Heart right ventricle (tissue), 16 donors: ENCODE measurements around the gene PERM1. TPM values are rescaled to one million over a fixed set of nuclear protein-coding genes. Genes with fewer than 3 reads are reported as not detected.
A peak's percentile ranks its signal among the peaks of the same experiment; 100 is the strongest.
"Not testable (repeated sequence)": the region's sequence is repeated elsewhere in the genome, so short reads cannot be mapped to it uniquely, and the experiment has no call there.

Experiments used
- ATAC-seq, 8 donors: fragments of 200-7000 bp; cut with Tn5 transposase; one replicate each; pipeline ENCODE4 v1.9.1; 2020; ENCODE audit warnings: mild to moderate bottlenecking in 8 of 8, moderate library complexity in 8 of 8, moderate number of reproducible peaks in 1 of 8
- DNase-seq, 2 donors: peaks; one replicate each; pipeline ENCODE4 v3.0.0-alpha.2; 2020
- H3K27ac ChIP-seq, 10 donors: fragments of 200-600 bp; sonication (generic) in 2 of 10; one replicate each; pipeline versions ENCODE4 v1.5.0 to v1.8.0; 2020 to 2022; ENCODE audit warnings: mild to moderate bottlenecking in 3 of 10
- H3K27me3 ChIP-seq, 7 donors: fragments of 200-600 bp; one replicate each; pipeline ENCODE4 v1.8.0; 2021 to 2022; ENCODE audit warnings: mild to moderate bottlenecking in 2 of 7
- H3K36me3 ChIP-seq, 9 donors: fragments of 200-600 bp; sonication (generic) in 1 of 9; one replicate each; pipeline versions ENCODE4 v1.5.0 to v1.8.0; 2020 to 2022; ENCODE audit warnings: mild to moderate bottlenecking in 2 of 9
- H3K4me1 ChIP-seq, 9 donors: fragments of 200-600 bp; sonication (generic) in 1 of 9; one replicate each; pipeline versions ENCODE4 v1.5.0 to v1.8.0; 2020 to 2022; ENCODE audit warnings: mild to moderate bottlenecking in 4 of 9
- H3K4me3 ChIP-seq, 10 donors: fragments of 200-600 bp; sonication (generic) in 2 of 10; one replicate each; pipeline versions ENCODE4 v1.5.0 to v1.8.0; 2020 to 2022; ENCODE audit warnings: mild to moderate bottlenecking in 7 of 10, moderate library complexity in 2 of 10
- H3K9me3 ChIP-seq, 11 donors: fragments of 200-600 bp in 10 of 11; sonication (generic) in 2 of 11; one replicate each; pipeline versions ENCODE4 v1.5.0 to v1.8.0; 2013 to 2022; ENCODE audit warnings: mild to moderate bottlenecking in 2 of 11, control low read depth in 1 of 11, moderate library complexity in 1 of 11
- WGBS, 2 donors: extraction: QIAGEN DNeasy Blood & Tissue Kit; methylation state at CpG; one replicate each; pipeline ENCODE4 v1.1.7; 2013; ENCODE audit warnings: inconsistent platforms in 1 of 2; 5-methylcytosine and 5-hydroxymethylcytosine counted together
- intact Hi-C, 10 donors: fragments of 100-400 bp; cut with DNase I; formaldehyde crosslinking; loops; one replicate each; pipeline versions ENCODE4 v1.11.1 to v1.14.2; 2022
- polyA plus RNA-seq, 2 donors: library from polyadenylated mRNA; stranded (reverse); fragments of 200-250 nt; gene quantifications; one replicate each; pipeline ENCODE4 v1.2.3, GENCODE V29; 2013
- total RNA-seq, 10 donors: library from RNA; stranded (reverse); fragmentation: NEBNext Ultra II Directional in 3 of 10; extraction: Animal tissue kit (Norgen Biotek cat#: 25700) in 3 of 10; gene quantifications; one replicate each; pipeline versions ENCODE4 v1.2.1 to v1.2.4, GENCODE V29; 2021 to 2023
- TF ChIP-seq, protein P1 (sequence below), 9 donors: fragments of 200-600 bp; sonication (generic) in 2 of 9; IDR thresholded peaks; one replicate each; pipeline versions ENCODE4 v1.5.0 to v1.8.0; 2021 to 2022; ENCODE audit warnings: antibody characterized with exemption in 9 of 9, mild to moderate bottlenecking in 5 of 9, moderate library complexity in 1 of 9
- donor health status: Arrhythmogenic right ventricular cardiomyopathy.
- donor health status: ischemic (EF 13 %, LVEDD 7.1; RV severe dilation, severe dysfunction).
- donor health status: healthy with polysubstance abuse.
- donor health status: DM: no; HTN: yes; CAD: no.
- donor health status: DM: no; HTN: no; CAD: no.
- donor health status: ischemic (EF 25% LVEDD 6.9; RV normal size, moderate dysfunction).
- donor health status: ischemic (EF 25% LVEDD 5.7; RV mildly dilated, moderate dysfunction).
- donor health status: healthy.
- donor health status: DM: yes; HTN: yes; CAD: no.
- donor health status: Ischemic cardiomyopathy.
- donor health status: ischemic (EF 35%, LVEDD 5.7; RV mildly dilated, moderate dysfunction).
- donor health status: nonischemic (EF 11% LVEDD 7.7; RV severe dilation, severe dysfunction).
- donor health status: DM: yes; HTN: yes; CAD: no.
- donor health status: PGD.
- donor health status: ischemic (EF 29% LVEDD 5.4; RV normal size, mild dysfunction).
- donor health status: nonischemic (EF 23%, LVEDD 6.1; RV moderate dilation, normal function).

PERM1 gene
- total and polyA plus RNA-seq, 12 donors = 55.1 to 513 (median 122) TPM

DNA sequence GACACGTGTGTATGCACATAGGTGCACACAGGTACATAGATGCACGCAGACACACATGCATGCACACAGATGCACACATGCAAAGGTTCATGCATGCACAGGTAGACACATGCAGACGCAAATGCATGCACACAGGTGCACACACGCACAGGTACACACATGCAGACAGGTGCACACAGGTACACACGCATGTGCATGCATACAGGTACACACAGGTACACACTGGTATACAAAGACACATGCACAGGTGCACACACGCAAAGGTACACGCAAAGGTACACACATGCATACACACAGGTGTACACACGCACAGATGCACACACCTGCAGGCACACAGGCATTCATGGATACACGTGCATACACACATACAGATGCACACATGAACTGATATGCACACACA is 31.6 kb downstream of the PERM1 start:
- no peak overlapping the region for H3K27ac ChIP-seq
- intact Hi-C loops = loop anchor here in 2 of 10 donors (10.0 kb wide), 1 partner anchor 45 kb away; no protein-coding TSS in a partner anchor

DNA sequence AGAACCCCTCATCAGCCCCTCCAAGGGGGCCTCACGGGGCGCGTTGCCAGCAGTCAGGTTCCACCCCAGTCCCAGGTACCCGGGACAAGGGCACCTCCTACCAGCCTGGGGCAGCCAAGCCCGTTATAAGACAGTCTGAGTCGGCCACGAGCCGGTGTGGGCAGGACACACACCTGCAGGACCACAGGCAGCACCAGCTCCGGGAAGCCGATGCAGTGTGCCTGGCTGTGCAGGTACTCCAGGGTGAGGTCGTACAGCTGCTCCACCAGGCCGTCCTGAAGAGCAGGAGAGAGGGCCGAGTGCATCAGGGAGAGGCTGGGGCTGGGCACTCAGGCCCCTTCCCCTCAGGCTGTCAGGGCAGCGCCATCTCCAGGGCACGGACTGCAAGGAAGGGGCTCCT is 33.9 kb downstream of the PERM1 start:
- no peaks in the 10 kb centered on the region for H3K9me3 ChIP-seq
- peaks cover 2 to 9% (median 5%) of the 10 kb centered on the region in 7 donors for H3K27me3 ChIP-seq
- TF ChIP-seq, protein P1, sequence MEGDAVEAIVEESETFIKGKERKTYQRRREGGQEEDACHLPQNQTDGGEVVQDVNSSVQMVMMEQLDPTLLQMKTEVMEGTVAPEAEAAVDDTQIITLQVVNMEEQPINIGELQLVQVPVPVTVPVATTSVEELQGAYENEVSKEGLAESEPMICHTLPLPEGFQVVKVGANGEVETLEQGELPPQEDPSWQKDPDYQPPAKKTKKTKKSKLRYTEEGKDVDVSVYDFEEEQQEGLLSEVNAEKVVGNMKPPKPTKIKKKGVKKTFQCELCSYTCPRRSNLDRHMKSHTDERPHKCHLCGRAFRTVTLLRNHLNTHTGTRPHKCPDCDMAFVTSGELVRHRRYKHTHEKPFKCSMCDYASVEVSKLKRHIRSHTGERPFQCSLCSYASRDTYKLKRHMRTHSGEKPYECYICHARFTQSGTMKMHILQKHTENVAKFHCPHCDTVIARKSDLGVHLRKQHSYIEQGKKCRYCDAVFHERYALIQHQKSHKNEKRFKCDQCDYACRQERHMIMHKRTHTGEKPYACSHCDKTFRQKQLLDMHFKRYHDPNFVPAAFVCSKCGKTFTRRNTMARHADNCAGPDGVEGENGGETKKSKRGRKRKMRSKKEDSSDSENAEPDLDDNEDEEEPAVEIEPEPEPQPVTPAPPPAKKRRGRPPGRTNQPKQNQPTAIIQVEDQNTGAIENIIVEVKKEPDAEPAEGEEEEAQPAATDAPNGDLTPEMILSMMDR (IDR thresholded peaks at IDR 0.05) = no peak
- DNase-seq (no peak), ATAC-seq (no peak)
- 86 to 95% methylated on average over 15 of the region's 15 CpGs for WGBS, 2 donors
- intact Hi-C loops = no loop called here
- H3K4me3 ChIP-seq = no peak overlapping the region
- H3K36me3 ChIP-seq = peaks cover 0 to 87% (median 60%) of the 10 kb centered on the region in 9 donors
- no peak overlapping the region for H3K27ac ChIP-seq
- H3K4me1 ChIP-seq = peaks cover 0 to 20% (median 8%) of the 10 kb centered on the region in 9 donors

More for the DNA sequence above, 31.6 kb downstream of the PERM1 start:
- H3K36me3 ChIP-seq = peaks cover 0 to 100% (median 65%) of the 10 kb centered on the region in 9 donors
- ATAC-seq (no peak), DNase-seq (no peak)
- no peaks in the 10 kb centered on the region for H3K27me3 ChIP-seq
- TF ChIP-seq, protein P1 (IDR thresholded peaks at IDR 0.05) = no peak
- H3K4me1 ChIP-seq = no peaks in the 10 kb centered on the region
- 85 to 95% methylated on average over 9 of the region's 9 CpGs for whole genome bisulfite sequencing, 2 donors
- H3K9me3 ChIP-seq = no peaks in the 10 kb centered on the region
- no peak overlapping the region for H3K4me3 ChIP-seq

DNA sequence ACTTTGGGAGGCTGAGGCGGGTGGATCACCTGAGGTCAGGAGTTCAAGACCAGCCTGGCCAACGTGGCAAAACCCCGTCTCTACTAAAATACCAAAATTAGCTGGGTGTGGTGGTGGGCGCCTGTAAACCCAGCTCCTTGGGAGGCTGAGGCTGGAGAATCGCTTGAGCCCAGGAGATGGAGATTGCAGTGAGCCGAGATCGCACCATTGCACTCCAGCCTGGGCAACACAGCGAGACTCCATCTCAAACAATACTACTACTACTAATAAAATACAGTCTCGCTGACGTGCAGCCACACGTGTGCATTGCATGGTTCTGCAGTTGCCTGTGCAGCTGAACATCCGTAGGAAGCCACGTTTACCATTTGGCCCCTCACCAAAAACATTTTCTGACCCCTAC is 35.1 kb downstream of the PERM1 start:
- DNase-seq, H3K4me3 ChIP-seq, H3K27ac ChIP-seq, H3K9me3 ChIP-seq, intact Hi-C loops, ATAC-seq: not testable (repeated sequence)
- peaks cover 0 to 76% (median 49%) of the 10 kb centered on the region in 9 donors for H3K36me3 ChIP-seq
- peaks cover 10 to 20% (median 17%) of the 10 kb centered on the region in 7 donors for H3K27me3 ChIP-seq
- H3K4me1 ChIP-seq = peaks cover 3 to 29% (median 17%) of the 10 kb centered on the region in 9 donors
- WGBS, 2 donors = 94 to 95% methylated on average over 13 of the region's 13 CpGs

DNA sequence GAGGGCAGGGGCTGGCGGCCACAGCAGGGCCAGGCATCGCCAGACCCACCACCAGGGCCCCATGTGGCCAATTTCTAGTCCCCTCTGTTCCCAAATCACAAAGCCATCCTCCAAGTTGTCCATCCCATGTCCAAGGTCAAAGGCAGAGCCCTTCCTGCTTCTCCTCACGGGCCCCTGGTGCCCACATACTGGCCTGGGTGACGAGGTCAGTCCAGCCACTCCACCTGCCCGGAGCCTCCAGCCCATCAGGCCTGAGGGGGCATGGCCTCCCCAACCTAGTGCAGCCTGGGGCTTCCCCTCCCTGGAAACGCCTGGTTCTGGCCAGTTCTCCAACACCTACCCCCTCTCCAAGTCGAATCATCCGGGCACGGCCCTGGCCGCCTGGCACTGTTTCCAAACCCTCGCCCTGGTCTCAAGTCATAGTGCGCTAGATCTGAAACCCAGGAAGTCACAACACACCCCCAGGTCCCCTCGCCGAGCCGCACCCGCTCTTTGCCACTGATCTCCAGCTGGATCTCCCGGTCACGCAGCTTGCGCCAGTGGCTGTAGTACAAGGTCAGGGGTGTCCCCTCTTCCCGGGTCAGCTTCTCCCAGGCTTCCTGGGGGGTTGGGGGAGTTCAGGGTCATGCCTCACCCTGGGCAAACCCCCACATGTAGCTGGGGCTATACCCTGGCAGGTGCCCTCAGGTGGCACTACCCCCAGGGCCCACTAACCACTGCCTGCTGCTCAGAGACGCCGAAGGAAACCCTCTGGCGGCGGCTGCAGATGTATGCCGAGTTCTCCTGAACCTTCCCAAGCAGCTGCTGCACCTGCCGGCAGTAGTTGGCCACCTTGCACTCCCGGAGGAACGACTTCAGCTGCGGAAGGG is 36.0 kb downstream of the PERM1 start:
- intact Hi-C loops = no loop called here
- Histone ChIP-seq H3K27me3 (peaks cover 11 to 29% (median 26%) of the 10 kb centered on the region in 7 donors), H3K4me1 (peaks cover 3 to 38% (median 23%) of the 10 kb centered on the region in 9 donors), H3K27ac (peak overlapping the region in 2 of 10 donors; percentile 77 to 87), H3K36me3 (peaks cover 0 to 67% (median 45%) of the 10 kb centered on the region in 9 donors), H3K4me3 (no peak overlapping the region), H3K9me3 (no peaks in the 10 kb centered on the region)
- 90 to 91% methylated on average over 29 of the region's 29 CpGs for WGBS, 2 donors
- ATAC-seq (no peak), DNase-seq (no peak)
- TF ChIP-seq, protein P1 (IDR thresholded peaks at IDR 0.05) = no peak
